ENCODE data around the gene GRIK2.

Gene GRIK2

GRCh38 chr6:102039441-102039840 lies 645.9 kb downstream of the GRIK2 start:
- no peak overlapping the region for H3K4ac ChIP-seq (ENCODE audit: low read depth, low read length)
- no CpG with 5 or more reads among the region's 3 CpGs for WGBS (ENCODE audit: extremely low coverage, insufficient coverage, insufficient read length)
- no peak overlapping the region for H2BK120ac ChIP-seq (ENCODE audit: insufficient read depth, low read length, poor library complexity)
- H3K27me3 ChIP-seq (ENCODE audit: insufficient read depth, low read length) = no peaks in the 10 kb centered on the region
- no peak for DNase-seq
- H3K79me1 ChIP-seq (ENCODE audit: low read length) = no peaks in the 10 kb centered on the region
- no peak overlapping the region for H3K14ac ChIP-seq (ENCODE audit: low read length)
- no peak overlapping the region for H3K23ac ChIP-seq (ENCODE audit: low read length)
- H3K9me3 ChIP-seq (ENCODE audit: insufficient read depth, low read depth, low read length) = no peaks in the 10 kb centered on the region
- H3K4me1 ChIP-seq (ENCODE audit: control insufficient read depth in 1 of 2, insufficient read depth in 2 of 2, low read length in 2 of 2) = no peaks in the 10 kb centered on the region
- H4K8ac ChIP-seq (ENCODE audit: low read depth, low read length) = no peak overlapping the region
- no peak overlapping the region for H3K27ac ChIP-seq (ENCODE audit: low read depth, low read length)
- no peak overlapping the region for H2BK12ac ChIP-seq (ENCODE audit: low read length)
- no peak overlapping the region for H3K4me3 ChIP-seq (ENCODE audit: low read depth, low read length)
- no peak overlapping the region for H3K4me2 ChIP-seq (ENCODE audit: low read length)
- no peaks in the 10 kb centered on the region for H3K79me2 ChIP-seq (ENCODE audit: control insufficient read depth, insufficient read depth, low read length, poor library complexity)
- H3K18ac ChIP-seq (ENCODE audit: low read length) = no peak overlapping the region
- no peak overlapping the region for H2BK5ac ChIP-seq (ENCODE audit: low read depth, low read length, poor library complexity)
- H3K9ac ChIP-seq (ENCODE audit: low read length) = no peak overlapping the region
- H4K91ac ChIP-seq (ENCODE audit: low read depth, low read length) = no peak overlapping the region
- no peak overlapping the region for H2AFZ ChIP-seq (ENCODE audit: insufficient read depth, low read length, poor library complexity)
- H2AK5ac ChIP-seq (ENCODE audit: low read length) = no peak overlapping the region
- no peak overlapping the region for H4K12ac ChIP-seq (ENCODE audit: low read depth, low read length)
- no peaks in the 10 kb centered on the region for H3K36me3 ChIP-seq (ENCODE audit: control insufficient read depth in 1 of 2, insufficient read depth in 2 of 2, low read length in 2 of 2)

- Histone ChIP-seq H3K14ac (ENCODE audit: low read length) (no peak overlapping the region), H2BK120ac (ENCODE audit: insufficient read depth, low read length, poor library complexity) (no peak overlapping the region), H2AK5ac (ENCODE audit: low read length) (no peak overlapping the region), H3K27me3 (ENCODE audit: insufficient read depth, low read length) (no peaks in the 10 kb centered on the region), H3K79me1 (ENCODE audit: low read length) (no peaks in the 10 kb centered on the region), H3K23ac (ENCODE audit: low read length) (no peak overlapping the region), H3K36me3 (ENCODE audit: control insufficient read depth in 1 of 2, insufficient read depth in 2 of 2, low read length in 2 of 2) (no peaks in the 10 kb centered on the region), H3K4me3 (ENCODE audit: low read depth, low read length) (no peak overlapping the region), H3K4me1 (ENCODE audit: control insufficient read depth in 1 of 2, insufficient read depth in 2 of 2, low read length in 2 of 2) (no peaks in the 10 kb centered on the region), H3K4ac (ENCODE audit: low read depth, low read length) (no peak overlapping the region), H3K9me3 (ENCODE audit: insufficient read depth, low read depth, low read length) (no peaks in the 10 kb centered on the region), H2BK12ac (ENCODE audit: low read length) (no peak overlapping the region), H2BK5ac (ENCODE audit: low read depth, low read length, poor library complexity) (no peak overlapping the region), H4K91ac (ENCODE audit: low read depth, low read length) (no peak overlapping the region), H4K8ac (ENCODE audit: low read depth, low read length) (no peak overlapping the region), H3K27ac (ENCODE audit: low read depth, low read length) (no peak overlapping the region), H2AFZ (ENCODE audit: insufficient read depth, low read length, poor library complexity) (no peak overlapping the region), H3K79me2 (ENCODE audit: control insufficient read depth, insufficient read depth, low read length, poor library complexity) (no peaks in the 10 kb centered on the region), H4K12ac (ENCODE audit: low read depth, low read length) (no peak overlapping the region), H3K18ac (ENCODE audit: low read length) (no peak overlapping the region), H3K9ac (ENCODE audit: low read length) (no peak overlapping the region), H3K4me2 (ENCODE audit: low read length) (no peak overlapping the region)
- no peak for DNase-seq
- WGBS (ENCODE audit: extremely low coverage, insufficient coverage, insufficient read length) = no CpG with 5 or more reads among the region's 1 CpG
Measured at GRCh38 chr6:102051001-102051400, 657.5 kb downstream of the GRIK2 start.

- H3K79me1 ChIP-seq (ENCODE audit: low read length) = no peaks in the 10 kb centered on the region
- H3K36me3 ChIP-seq (ENCODE audit: control insufficient read depth in 1 of 2, insufficient read depth in 2 of 2, low read length in 2 of 2) = no peaks in the 10 kb centered on the region
- no peak overlapping the region for H3K4me3 ChIP-seq (ENCODE audit: low read depth, low read length)
- no peak overlapping the region for H3K18ac ChIP-seq (ENCODE audit: low read length)
- H2AK5ac ChIP-seq (ENCODE audit: low read length) = no peak overlapping the region
- H4K91ac ChIP-seq (ENCODE audit: low read depth, low read length) = no peak overlapping the region
- no CpG with 5 or more reads among the region's 1 CpG for WGBS (ENCODE audit: extremely low coverage, insufficient coverage, insufficient read length)
- no peak overlapping the region for H3K23ac ChIP-seq (ENCODE audit: low read length)
- H3K4me1 ChIP-seq (ENCODE audit: control insufficient read depth in 1 of 2, insufficient read depth in 2 of 2, low read length in 2 of 2) = no peaks in the 10 kb centered on the region
- no peaks in the 10 kb centered on the region for H3K9me3 ChIP-seq (ENCODE audit: insufficient read depth, low read depth, low read length)
- no peak overlapping the region for H2BK12ac ChIP-seq (ENCODE audit: low read length)
- no peak overlapping the region for H3K4ac ChIP-seq (ENCODE audit: low read depth, low read length)
- H2BK5ac ChIP-seq (ENCODE audit: low read depth, low read length, poor library complexity) = no peak overlapping the region
- H3K4me2 ChIP-seq (ENCODE audit: low read length) = no peak overlapping the region
- H3K27me3 ChIP-seq (ENCODE audit: insufficient read depth, low read length) = no peaks in the 10 kb centered on the region
- H2BK120ac ChIP-seq (ENCODE audit: insufficient read depth, low read length, poor library complexity) = no peak overlapping the region
- DNase-seq = no peak
- H2AFZ ChIP-seq (ENCODE audit: insufficient read depth, low read length, poor library complexity) = no peak overlapping the region
- no peaks in the 10 kb centered on the region for H3K79me2 ChIP-seq (ENCODE audit: control insufficient read depth, insufficient read depth, low read length, poor library complexity)
- no peak overlapping the region for H4K8ac ChIP-seq (ENCODE audit: low read depth, low read length)
- H4K12ac ChIP-seq (ENCODE audit: low read depth, low read length) = no peak overlapping the region
- no peak overlapping the region for H3K14ac ChIP-seq (ENCODE audit: low read length)
- H3K9ac ChIP-seq (ENCODE audit: low read length) = no peak overlapping the region
- no peak overlapping the region for H3K27ac ChIP-seq (ENCODE audit: low read depth, low read length)
Measured at GRCh38 chr6:102051720-102052119, 658.2 kb downstream of the GRIK2 start.

- Histone ChIP-seq H3K4me1 (ENCODE audit: control insufficient read depth in 1 of 2, insufficient read depth in 2 of 2, low read length in 2 of 2) (no peaks in the 10 kb centered on the region), H3K79me1 (ENCODE audit: low read length) (no peaks in the 10 kb centered on the region), H4K12ac (ENCODE audit: low read depth, low read length) (no peak overlapping the region), H2BK120ac (ENCODE audit: insufficient read depth, low read length, poor library complexity) (no peak overlapping the region), H2BK5ac (ENCODE audit: low read depth, low read length, poor library complexity) (no peak overlapping the region), H3K9ac (ENCODE audit: low read length) (no peak overlapping the region), H3K27me3 (ENCODE audit: insufficient read depth, low read length) (no peaks in the 10 kb centered on the region), H4K8ac (ENCODE audit: low read depth, low read length) (no peak overlapping the region), H3K4ac (ENCODE audit: low read depth, low read length) (no peak overlapping the region), H3K4me2 (ENCODE audit: low read length) (no peak overlapping the region), H3K9me3 (ENCODE audit: insufficient read depth, low read depth, low read length) (no peaks in the 10 kb centered on the region), H3K4me3 (ENCODE audit: low read depth, low read length) (no peak overlapping the region), H3K79me2 (ENCODE audit: control insufficient read depth, insufficient read depth, low read length, poor library complexity) (no peaks in the 10 kb centered on the region), H3K14ac (ENCODE audit: low read length) (no peak overlapping the region), H3K27ac (ENCODE audit: low read depth, low read length) (no peak overlapping the region), H2AK5ac (ENCODE audit: low read length) (no peak overlapping the region), H3K36me3 (ENCODE audit: control insufficient read depth in 1 of 2, insufficient read depth in 2 of 2, low read length in 2 of 2) (no peaks in the 10 kb centered on the region), H3K23ac (ENCODE audit: low read length) (no peak overlapping the region), H2BK12ac (ENCODE audit: low read length) (no peak overlapping the region), H2AFZ (ENCODE audit: insufficient read depth, low read length, poor library complexity) (no peak overlapping the region), H3K18ac (ENCODE audit: low read length) (no peak overlapping the region), H4K91ac (ENCODE audit: low read depth, low read length) (no peak overlapping the region)
- DNase-seq = no peak
- no CpG with 5 or more reads among the region's 1 CpG for WGBS (ENCODE audit: extremely low coverage, insufficient coverage, insufficient read length)
Measured at GRCh38 chr6:102064142-102064541, 670.6 kb downstream of the GRIK2 start.

Measured in trophoblast cell (in vitro differentiated cells and primary cell).